Medulla oblongata (tissue), 1 donor: ENCODE data around the gene THSD4.

Source experiments
- DNase-seq: peaks from one replicate; pipeline ENCODE4 v3.0.0-alpha.2; 2015; ENCODE audit errors: extremely low spot score

Gene THSD4

DNA sequence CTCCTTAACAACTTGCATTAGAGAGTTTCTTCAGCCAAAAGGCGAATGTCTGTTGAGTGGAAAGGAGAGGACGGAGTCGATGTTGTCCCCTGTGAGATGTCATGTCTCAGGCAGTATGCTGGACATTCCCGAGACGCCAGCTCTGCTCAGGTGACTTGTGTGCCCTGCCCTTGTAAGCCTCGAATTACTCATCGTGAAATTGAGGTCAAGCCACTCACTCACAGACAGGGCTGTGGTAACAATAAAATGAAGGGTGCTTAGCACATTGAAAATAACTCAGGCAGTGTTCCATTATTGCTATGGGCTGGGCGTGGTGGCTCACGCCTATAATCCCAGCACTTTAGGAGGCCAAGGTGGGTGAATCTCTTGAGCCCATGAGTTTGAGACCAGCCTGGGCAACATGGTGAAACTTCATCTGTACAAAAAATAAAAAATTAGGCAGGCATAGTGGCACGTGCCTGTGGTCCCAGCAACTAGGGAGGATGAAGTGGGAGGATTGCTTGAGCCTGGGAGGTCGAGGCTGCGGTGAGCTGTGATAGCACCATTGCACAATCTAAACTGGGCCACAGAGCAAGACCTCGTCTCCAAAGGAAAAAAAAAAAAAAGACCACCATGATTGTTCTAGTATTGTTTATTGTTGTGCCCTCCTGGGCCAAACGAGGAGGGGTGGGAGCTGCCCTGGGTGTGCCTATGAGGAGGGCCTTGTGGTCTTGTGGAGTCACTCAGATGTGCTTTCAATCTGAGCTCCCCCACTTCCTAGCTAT is 214.4 kb downstream of the THSD4 start:
- DNase-seq: no peak

DNA sequence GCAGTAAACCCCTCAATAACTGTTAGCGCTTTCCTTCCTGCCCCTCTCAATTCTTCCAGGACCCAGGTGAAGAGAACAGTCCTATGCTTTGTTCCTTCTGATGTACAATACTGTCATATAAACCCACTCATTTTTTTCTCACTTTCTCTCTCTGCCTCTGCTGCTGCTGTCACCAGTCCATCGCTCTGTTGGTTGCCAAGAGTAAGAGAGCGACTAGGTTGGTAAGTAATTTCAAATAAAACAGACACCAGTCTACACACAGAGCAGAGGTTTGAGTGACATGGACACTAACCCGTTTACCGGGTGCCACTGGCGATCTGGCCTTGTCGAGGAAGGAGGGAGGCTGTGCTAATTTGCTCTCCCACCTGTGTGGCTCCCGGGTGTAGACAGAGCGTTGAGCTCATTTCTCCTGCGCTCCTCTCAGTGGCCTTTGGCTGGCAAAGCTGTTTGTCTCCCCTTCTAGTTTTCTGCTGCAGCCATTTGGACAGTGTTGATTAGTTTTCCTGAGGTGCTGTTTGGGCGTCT is 215.4 kb downstream of the THSD4 start:
- DNase-seq: no peak

DNA sequence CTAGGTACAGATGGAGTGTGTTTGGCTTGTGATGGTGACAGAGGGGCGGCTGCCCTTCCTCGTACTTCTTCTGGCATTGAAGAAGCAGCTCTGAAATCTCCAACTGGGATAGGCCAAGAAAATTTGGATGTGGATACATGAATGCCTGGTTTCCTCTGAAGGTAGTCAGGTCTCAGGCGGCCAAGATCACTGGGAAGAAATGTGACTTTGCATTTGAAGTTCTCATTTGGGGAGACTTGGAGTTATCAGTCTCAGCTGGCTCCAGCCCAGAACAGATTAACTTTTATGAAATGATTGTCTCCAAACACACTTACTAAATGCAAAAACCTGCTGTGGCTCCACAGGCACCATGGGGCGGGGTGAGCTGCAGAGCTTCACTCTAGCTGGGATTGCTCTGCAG is 215.9 kb downstream of the THSD4 start:
- no peak for DNase-seq

DNA sequence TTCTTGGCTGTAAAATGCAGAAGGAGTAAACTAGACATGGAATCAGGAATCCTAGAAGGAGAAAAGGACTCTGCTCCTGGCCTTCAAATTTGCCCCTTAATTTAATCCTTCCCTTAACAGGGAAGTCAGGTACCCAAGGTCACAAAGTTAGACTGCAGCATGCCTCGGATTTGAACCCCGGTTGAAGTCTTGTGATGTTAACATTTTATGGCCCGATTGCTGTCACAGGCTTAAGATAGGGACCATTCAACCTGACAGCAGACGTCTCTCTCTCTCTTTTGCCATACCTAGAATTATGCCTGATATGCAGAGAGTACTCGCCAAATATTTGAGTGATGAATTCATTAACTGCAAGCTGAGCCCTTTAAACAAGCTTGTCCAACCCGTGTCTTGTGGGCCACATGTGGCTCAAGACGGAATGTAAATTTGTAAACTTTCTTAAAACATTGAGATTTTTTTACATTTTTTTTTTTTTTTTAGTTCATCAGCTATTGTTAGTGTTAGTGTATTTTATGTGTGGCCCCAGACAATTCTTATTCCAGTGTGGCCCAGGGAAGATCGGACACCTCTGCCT is 217.2 kb downstream of the THSD4 start:
- DNase-seq: no peak

DNA sequence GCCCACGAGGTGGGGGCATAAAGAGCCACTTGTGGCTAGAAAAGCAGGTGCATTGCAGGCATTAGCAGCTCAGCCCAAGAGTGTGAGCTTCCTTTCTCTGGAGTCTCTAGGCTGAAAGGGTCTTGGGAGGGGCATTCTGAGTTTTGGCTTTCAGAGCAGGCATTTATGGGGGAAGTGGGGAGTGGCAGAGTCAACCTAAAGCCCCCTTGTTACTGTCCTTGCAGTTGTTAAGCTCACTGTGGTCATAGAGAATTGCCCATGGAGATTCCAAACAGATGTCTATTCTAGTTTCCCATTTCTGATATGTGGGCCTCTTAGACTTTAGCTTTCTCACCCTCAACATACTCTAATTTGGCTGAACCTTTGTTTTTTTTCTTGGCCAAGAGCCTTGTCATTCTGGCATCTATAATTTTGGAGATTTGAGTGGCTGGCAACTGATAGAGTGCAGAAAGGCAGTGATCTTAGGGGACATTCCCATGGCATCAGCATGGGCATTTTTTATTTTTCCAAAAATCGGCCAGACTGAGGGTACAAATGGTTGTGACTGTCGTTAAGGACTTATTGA is 217.9 kb downstream of the THSD4 start:
- DNase-seq: no peak

DNA sequence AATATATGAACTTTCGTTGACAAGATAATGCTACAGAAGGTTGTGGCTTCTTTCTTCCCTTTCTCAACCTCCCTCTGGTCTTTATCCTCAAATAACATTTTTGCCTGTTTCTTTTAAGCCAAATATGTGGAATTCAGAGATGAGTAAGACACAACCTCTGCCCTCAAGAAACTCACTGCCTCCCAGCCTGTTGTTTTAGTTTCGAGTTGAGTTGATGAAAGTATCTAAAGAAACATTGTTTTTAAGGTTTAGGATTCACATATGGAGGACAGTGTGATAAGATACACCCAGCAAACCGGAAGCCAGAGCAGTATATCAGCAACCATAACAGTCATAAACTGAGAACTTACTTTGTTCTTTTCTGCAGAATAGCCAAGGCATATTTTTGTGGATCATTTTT is 218.6 kb downstream of the THSD4 start:
- no peak for DNase-seq

DNA sequence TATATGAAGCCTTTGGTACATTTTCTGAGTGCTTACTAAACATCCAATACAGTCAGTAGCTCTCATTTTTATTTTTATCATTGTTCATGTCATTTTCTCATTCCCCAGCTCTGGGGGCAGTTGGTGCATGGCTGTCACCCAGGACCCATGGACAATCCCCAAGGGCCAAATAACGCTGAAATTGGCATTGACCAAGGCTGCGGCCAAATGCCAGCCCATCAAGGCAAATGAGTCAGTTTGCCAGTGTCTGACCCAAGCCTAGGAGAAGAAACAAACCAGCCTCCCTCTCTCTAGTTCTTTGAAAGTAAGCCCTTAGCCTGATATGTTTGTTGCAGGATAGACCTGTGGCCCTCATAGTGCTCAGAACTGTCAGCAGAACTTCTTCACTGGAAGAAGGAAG is 219.2 kb downstream of the THSD4 start:
- DNase-seq: no peak

DNA sequence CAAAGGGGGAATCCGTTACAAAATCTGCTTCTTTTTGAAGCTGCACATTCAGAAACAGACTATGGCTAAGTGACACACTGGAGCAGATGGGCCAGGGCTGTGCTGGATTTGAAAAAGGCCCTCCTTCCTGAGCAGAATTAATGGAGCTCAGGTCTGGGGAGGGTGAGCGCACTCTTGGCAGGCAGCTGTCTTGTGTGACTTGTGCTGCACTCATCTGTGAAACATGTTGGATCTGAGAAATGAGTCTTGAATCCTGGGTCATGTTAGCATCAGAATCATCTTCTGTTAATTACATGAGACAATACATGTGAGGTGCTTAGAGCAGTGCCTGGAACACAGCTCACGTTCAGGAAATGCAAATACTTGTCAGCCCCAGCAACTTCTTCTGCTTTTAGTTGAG is 219.6 kb downstream of the THSD4 start:
- DNase-seq: no peak

DNA sequence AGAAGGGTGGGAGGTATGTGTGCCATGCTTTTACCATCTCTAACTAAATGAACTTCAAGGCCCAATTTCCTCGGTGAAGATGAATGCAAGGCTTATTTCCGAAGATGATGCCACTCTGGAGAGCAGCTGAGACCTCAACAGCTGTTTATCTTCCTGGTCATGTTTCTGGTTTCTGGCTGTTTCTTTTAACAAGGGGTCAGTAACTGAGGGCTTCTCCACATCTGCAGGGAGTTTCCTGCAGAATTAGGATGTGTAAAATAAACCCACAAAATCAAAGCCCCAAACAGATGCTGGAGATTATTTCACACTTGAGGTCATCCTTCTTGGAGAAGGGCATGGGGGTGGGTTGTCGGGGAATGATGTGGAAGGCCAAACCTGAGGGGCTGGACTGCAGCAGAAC is 220.3 kb downstream of the THSD4 start:
- no peak for DNase-seq

DNA sequence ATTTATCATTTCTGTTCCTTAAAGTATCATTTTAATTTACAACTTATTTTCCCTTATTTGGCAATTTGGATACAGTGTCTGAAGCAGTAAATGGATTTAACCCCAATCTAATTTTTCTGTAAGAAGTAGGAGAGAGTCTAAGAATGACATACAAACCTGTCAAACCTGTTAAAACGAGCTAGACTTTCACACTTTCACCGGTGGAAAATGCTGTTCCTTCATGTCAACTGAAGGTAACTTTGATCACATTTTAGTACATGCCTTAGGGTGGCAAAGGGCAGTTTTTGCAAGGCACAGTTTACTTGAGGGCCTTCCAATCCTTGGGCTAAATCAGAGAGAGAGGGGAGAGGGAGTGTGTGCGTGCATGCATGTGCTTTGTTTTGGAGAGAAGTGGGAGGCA is 221.4 kb downstream of the THSD4 start:
- DNase-seq: no peak

DNA sequence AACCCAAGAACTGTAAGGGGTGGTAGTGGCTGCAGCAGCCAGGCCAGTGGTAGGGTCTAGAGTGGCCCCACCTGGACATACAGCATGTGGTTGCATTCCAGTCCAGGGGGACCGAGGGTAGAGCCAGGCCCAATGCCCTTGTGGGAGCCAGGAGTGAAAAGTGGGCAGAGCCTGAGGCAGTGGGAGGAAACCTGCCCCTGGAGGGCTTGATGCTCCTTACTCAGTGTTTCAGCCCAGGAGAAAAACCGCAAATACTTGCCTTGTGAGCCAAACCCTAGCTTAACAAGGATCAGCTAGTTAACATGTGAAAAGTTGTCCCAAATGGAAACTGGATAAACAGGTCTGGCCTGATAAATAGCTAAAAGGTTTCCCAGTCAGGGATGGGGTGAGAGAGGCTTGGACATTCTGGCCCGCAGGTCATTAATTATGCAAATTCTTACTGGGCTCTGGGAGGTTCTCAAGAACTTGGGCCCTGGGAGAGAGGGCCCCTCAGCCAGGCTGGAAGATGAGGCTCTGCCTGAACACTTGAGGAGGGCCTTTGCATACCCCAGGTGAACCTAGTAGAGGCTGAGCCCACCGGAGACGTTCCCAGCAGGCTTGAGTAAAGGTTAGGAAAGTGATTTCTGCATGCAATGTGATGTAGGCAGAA is 222.1 kb downstream of the THSD4 start:
- DNase-seq: no peak

DNA sequence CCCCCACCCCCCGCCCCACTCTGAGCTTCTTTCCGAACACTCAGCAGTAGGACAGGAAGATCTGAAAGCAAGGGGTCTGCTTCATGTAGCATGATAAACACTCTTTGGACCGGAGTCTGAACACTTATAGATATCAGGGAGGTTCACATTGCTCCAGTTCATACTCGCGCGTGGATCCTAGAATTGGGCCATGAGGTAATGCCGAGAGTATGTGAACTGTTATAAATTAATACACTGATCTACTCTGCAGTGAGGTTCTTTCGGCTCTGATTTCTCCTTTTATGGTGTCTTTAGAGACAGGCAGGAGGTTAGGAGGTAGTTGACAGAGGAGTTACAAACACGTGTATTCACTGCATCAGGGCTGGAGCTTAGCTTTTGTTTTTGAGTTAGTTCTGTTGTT is 223.0 kb downstream of the THSD4 start:
- no peak for DNase-seq

DNA sequence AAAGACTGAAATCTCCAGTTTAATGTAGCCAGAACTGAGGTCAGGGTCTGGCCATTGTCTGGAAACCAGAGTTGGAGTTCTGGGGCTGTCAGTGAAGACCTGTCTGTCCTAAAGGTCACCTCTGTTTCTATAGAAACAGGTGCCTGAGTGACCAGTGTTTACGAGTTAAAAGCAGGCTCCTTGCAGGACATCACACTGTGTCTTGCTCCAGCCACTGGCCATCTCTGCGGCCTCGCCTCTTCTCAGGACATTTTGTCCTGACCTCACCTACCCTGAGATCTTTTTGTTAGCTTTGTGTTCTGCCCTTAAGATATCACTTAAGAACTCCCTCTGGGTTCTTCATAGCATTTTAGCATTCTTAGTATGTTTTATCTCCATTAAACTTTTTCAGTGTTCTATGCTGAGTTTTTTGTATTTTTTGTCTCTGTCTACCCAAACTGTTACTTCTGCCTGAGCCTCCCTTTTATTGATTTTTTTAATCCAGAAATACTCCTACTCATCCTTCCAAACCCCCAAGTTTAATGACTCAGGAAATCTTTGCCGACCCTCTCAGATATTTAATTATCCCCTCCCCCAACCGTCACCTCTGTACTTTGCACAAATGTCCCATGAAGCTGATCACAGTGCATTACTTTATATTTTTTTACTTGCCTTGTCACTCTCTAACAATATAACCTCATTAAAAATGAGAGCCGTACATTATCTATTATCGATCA is 223.7 kb downstream of the THSD4 start:
- no peak for DNase-seq

DNA sequence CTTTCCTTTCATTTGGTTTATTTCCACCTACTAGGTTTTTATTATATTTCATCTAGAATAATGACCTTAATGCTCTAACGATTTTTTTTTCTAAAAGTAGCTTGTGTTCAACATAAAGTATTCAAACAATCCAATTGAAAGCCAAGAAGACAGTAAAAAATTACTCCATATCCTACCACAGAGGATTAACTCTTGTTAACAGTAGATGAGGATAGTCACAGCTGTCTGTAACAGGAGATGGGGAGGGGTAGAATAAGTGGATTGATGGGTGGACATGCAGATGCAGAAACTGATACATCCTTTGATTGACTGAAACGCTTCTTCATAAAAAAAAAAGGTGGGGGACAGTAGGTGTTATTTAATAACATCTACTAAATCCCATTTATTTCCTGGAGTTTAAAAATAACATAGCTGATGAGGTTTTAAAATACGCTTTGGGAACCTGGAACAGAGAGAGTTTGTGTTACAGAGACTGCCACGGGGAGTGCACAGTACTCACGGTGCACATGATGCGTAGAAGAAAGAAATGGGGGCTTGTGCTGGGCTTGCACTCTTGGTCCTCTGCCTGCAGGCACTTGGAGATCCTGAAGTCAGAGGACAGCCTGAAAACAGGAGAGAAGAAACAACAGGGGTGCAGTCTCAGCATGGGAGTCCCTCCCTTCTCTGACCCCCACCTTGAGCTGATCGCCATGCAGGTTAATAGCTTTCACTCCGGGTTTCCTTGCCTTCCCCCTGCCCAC is 226.7 kb downstream of the THSD4 start:
- DNase-seq: no peak

DNA sequence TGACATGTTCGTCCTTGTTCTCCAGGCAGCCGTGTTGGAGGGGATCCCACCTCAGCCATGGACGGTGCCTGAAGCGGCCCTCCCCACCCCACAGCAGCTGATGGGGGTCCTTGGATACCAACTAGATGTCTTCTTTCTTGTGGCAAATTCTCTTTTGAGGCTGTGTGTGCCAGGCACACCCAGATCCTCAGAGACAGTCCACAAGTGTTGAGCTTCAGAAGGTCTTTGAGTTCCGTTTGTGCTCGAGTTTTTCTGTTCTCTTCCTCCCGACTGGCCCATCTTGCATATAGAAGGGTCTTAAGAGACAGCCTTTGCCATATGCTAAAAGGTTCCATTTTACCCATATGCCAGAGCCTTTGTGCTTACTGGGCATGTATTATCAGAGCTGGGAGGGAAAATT is 227.4 kb downstream of the THSD4 start:
- DNase-seq: no peak

DNA sequence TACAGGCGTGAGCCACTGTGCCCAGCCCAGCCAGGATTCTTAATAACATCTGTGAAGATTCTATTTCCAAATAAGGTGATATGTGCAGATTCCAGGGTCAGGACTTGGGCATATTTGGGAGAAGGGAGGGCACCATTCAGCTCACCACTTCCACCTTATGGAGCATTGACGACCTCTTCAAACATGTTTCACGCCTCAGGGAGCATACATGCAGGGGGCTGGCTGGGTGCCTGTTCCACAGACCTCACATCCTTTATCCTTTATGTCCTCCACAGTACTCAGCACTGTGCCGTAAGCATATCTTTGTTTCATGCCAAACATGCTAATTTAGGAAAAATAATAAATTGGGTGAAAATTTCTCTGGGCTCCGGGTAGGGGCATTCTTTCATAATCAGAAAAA is 229.0 kb downstream of the THSD4 start:
- no peak for DNase-seq

DNA sequence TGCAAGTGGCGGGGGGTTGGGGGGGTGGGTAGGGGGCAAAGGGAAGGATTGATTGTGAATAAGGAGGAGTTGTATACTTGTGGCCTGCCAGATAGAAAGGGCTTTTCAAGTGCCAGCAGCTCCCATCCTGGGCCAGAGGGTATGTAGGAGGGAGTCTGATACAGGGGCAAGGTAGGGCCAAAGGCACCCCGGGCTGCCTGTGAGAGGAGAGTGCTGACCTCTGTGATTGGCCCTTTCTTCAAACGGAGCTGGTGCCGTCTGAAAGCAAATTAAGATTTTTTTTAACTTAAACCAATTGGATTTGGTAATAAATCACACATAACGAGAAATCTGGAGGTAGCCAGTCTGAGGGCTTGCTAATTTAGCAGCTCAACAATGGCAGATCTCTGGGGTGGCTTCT is 229.9 kb downstream of the THSD4 start:
- no peak for DNase-seq

DNA sequence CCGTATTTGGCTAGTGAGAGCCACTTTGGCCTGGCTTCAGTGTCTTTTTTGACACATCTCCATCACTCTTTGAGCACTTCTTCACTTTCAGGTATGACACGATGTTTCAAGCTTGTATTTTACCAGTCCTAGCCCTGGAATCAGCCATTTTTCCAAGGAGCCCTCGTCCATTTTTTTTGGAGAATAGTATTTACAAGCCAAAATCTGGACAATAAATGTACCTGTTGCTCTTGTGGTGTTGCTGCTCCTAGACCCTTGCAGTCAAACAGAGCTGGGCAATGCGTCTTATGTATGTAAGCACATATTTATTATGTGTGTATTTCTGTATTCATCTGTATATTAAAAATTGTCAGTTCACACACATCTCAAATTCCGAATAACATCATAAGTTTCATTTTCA is 231.2 kb downstream of the THSD4 start:
- no peak for DNase-seq

DNA sequence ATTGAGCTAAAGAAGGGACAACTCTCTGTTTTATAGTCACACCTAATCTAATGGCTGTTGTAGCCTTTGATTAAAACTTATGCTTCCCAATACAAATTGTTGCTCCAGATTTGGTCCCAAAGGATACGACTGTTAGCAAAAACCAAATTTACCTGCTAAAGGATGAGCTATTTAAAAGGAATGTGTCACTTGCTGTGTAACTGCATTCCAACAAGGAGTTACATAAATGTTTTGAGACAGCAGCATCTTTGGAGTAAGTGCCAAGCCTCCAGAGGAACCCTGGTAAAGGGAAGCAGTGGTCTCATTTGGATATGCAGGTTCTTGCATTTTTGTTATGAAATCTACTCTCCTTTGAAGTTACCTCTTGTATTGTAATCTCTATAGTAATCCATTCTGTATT is 233.3 kb downstream of the THSD4 start:
- DNase-seq: no peak

DNA sequence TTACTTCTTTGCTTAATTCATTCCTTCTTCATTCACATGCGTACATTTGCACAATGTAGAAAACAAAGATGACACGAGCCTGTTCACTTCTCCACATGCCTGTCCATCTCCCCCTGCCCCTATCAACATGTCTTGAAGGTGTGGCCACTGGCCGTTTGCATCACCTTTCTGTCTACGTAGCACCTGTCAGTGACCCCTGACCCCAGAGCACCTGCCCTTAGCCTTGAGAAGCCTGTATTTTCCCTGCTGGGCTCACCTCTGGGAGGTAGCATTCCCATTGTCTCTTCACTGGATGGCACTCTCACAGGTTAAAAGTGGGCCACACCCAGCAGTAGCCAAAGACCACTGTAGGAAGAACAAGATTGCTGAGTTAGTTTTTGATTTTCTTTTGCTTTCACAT is 234.1 kb downstream of the THSD4 start:
- no peak for DNase-seq

DNA sequence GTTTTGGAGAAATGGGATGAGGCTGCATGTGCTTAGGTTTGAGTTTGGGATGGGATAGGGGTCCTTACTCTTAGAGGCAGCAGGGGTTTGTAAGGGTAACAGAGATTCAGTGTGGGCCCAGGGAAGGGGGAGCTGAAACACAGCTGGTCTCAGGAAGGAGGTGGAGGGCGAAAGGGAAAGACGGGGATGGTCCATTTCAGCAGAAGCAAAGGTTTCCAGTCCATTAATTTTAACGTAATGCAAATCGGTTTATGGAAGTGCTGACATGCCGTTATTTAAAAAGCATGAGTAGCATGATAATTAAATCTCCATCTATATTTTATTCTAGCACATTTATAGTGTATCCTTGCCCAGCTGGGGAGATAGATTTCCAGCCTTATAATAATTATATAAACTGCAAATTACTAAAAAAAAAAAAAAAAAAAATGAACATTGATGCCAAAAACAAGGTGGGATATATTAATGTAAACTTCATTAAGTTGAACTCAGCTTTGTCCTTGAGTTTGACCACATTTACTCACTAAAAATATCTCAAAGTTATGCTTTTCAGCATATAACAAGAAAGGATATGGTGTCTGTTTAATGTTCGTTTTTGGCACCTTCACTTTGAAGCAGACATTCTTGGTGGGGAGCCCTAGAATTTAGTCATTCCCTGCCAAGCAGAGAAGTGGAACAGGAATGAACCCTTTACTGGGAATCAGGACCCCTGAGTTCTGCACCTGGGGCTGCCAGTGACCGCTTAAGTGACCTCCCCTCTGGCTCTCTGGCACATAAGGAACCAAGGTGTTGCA is 234.7 kb downstream of the THSD4 start:
- DNase-seq: no peak
